Hepatocyte (in vitro differentiated cells): ENCODE results near the gene CCDC187. TPM values are rescaled to one million over a fixed set of nuclear protein-coding genes. Genes with fewer than 3 reads are reported as not detected.

Source experiments
- DNase-seq: peaks from one replicate; pipeline ENCODE4 v3.0.0-alpha.2; 2016; ENCODE audit warnings: low spot score
- H2AFZ ChIP-seq: fragments of 200-600 bp; sonication (generic); 2 replicates; pipeline ENCODE4 v1.6.0; 2016; ENCODE audit warnings: antibody characterized with exemption, mild to moderate bottlenecking
- H3K27ac ChIP-seq: fragments of 200-600 bp; sonication (generic); 2 replicates; pipeline ENCODE4 v1.5.1; 2016; ENCODE audit warnings: mild to moderate bottlenecking
- H3K27me3 ChIP-seq: fragments of 200-600 bp; sonication (generic); 2 replicates; pipeline ENCODE4 v1.6.1; 2016
- H3K36me3 ChIP-seq: fragments of 200-600 bp; sonication (generic); replicated peaks from 2 replicates; pipeline ENCODE4 v1.5.1; 2016; ENCODE audit warnings: low read depth; ENCODE audit not compliant: insufficient read depth
- H3K4me1 ChIP-seq: fragments of 200-600 bp; sonication (generic); 2 replicates; pipeline ENCODE4 v1.5.1; 2016; ENCODE audit warnings: mild to moderate bottlenecking, moderate library complexity; ENCODE audit not compliant: insufficient read depth
- H3K4me2 ChIP-seq: fragments of 200-600 bp; sonication (generic); 2 replicates; pipeline ENCODE4 v1.6.0; 2016
- H3K4me3 ChIP-seq: fragments of 200-600 bp; sonication (generic); 2 replicates; pipeline ENCODE4 v1.5.1; 2016; ENCODE audit warnings: mild to moderate bottlenecking
- H3K79me2 ChIP-seq: fragments of 200-600 bp; sonication (generic); 2 replicates; pipeline ENCODE4 v1.6.0; 2017; ENCODE audit warnings: mild to moderate bottlenecking
- H3K9me2 ChIP-seq: fragments of 200-600 bp; sonication (generic); replicated peaks from 2 replicates; pipeline ENCODE4 v1.6.0; 2017; ENCODE audit warnings: mild to moderate bottlenecking; ENCODE audit not compliant: insufficient read depth
- H3K9me3 ChIP-seq: fragments of 200-600 bp; sonication (generic); 2 replicates; pipeline ENCODE4 v1.5.1; 2016; ENCODE audit warnings: low read depth, mild to moderate bottlenecking
- H4K20me1 ChIP-seq: fragments of 200-600 bp; sonication (generic); 2 replicates; pipeline ENCODE4 v1.6.0; 2016; ENCODE audit warnings: mild to moderate bottlenecking; ENCODE audit not compliant: insufficient read depth, poor library complexity, severe bottlenecking
- EZH2 ChIP-seq: fragments of 200-600 bp; sonication (generic); IDR thresholded peaks from 2 replicates; pipeline ENCODE4 v1.6.1; 2016; ENCODE audit warnings: antibody characterized with exemption, mild to moderate bottlenecking, borderline replicate concordance
- EZH2phosphoT487 ChIP-seq: fragments of 200-600 bp; sonication (generic); IDR thresholded peaks from one replicate; pipeline ENCODE4 v1.6.1; 2018; ENCODE audit warnings: antibody characterized with exemption, mild to moderate bottlenecking, low read depth, moderate library complexity; ENCODE audit not compliant: unreplicated experiment, severe bottlenecking
- WGBS: methylation state at CpG from one replicate; pipeline ENCODE4 v1.1.6; 2016; ENCODE audit warnings: low lambda C conversion rate; ENCODE audit errors: missing lambda C conversion rate; 5-methylcytosine and 5-hydroxymethylcytosine counted together
- polyA plus RNA-seq: library from polyadenylated mRNA; unstranded; fragments of >200 nt; fragmentation: Nextera tagmentation; extraction: Ambion mirVana; gene quantifications from 2 replicates; pipeline ENCODE4 v1.2.1, GENCODE V29; 2016
- total RNA-seq: library from RNA; depleted of rRNA; stranded (reverse); fragments of >200 nt; gene quantifications from 2 replicates; pipeline ENCODE4 v1.2.3, GENCODE V29; 2014
- TF ChIP-seq, protein P1 (sequence below): fragments of 200-600 bp; sonication (generic); IDR thresholded peaks from 2 replicates; pipeline ENCODE4 v1.5.1; 2016; ENCODE audit warnings: antibody characterized with exemption, mild to moderate bottlenecking; ENCODE audit not compliant: poor library complexity

Gene CCDC187
- total and polyA plus RNA-seq, 2 experiments from 2014 or later = 0.60 to 0.75 TPM

DNA sequence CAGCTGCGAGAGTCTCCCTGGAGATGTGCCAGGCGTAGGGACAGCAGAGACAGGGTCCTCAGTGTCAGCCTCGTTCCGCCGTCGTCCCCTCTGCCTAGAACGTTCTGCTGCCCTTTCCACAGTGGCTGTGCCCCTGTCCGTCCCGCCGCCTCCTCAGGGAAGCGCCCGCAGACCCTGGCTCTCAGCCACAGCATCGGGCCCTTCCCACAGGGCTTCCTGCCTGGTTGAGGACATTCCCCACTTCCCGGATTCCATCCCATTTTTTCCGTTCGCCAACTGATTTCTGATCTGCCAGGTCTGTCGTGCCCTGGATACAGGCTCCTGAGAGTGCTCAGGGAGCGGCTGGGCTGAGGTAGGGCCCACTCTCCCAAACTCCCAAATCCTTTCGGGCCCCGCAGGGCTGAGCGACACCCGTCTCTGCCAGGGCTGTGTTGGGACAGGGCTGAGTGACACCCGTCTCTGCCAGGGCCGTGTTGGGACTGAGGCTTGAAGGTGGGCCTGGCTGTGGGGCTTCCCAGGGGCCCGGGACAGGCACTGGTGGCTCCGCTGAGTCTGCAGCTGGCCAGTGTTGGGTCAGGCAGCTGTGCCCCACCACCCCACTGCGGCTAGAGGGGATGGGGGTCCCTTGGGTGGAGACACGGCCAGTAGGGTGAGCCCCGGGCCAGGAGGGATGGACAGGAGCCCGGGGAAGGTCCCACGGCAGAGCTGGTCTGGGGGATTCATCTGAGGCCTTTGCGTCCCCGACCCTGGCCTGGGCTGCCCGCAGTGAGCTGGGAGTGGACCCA lies 43.8 kb upstream of the CCDC187 start:
- Histone ChIP-seq H3K4me1 (peaks cover 19% of the 10 kb centered on the region), H3K27ac (no peak overlapping the region), H3K9me3 (no peaks in the 10 kb centered on the region), H3K27me3 (no peaks in the 10 kb centered on the region), H3K9me2 (no peaks in the 10 kb centered on the region), H3K4me3 (no peak overlapping the region), H3K79me2 (no peaks in the 10 kb centered on the region), H3K36me3 (no peaks in the 10 kb centered on the region), H2AFZ (no peak overlapping the region), H4K20me1 (no peaks in the 10 kb centered on the region), H3K4me2 (no peak overlapping the region)
- TF ChIP-seq, protein P1, sequence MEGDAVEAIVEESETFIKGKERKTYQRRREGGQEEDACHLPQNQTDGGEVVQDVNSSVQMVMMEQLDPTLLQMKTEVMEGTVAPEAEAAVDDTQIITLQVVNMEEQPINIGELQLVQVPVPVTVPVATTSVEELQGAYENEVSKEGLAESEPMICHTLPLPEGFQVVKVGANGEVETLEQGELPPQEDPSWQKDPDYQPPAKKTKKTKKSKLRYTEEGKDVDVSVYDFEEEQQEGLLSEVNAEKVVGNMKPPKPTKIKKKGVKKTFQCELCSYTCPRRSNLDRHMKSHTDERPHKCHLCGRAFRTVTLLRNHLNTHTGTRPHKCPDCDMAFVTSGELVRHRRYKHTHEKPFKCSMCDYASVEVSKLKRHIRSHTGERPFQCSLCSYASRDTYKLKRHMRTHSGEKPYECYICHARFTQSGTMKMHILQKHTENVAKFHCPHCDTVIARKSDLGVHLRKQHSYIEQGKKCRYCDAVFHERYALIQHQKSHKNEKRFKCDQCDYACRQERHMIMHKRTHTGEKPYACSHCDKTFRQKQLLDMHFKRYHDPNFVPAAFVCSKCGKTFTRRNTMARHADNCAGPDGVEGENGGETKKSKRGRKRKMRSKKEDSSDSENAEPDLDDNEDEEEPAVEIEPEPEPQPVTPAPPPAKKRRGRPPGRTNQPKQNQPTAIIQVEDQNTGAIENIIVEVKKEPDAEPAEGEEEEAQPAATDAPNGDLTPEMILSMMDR = no peak
- TF ChIP-seq EZH2 = no peak
- TF ChIP-seq EZH2phosphoT487 = no peak
- WGBS = 86% methylated on average over 31 of the region's 34 CpGs
- no peak for DNase-seq

DNA sequence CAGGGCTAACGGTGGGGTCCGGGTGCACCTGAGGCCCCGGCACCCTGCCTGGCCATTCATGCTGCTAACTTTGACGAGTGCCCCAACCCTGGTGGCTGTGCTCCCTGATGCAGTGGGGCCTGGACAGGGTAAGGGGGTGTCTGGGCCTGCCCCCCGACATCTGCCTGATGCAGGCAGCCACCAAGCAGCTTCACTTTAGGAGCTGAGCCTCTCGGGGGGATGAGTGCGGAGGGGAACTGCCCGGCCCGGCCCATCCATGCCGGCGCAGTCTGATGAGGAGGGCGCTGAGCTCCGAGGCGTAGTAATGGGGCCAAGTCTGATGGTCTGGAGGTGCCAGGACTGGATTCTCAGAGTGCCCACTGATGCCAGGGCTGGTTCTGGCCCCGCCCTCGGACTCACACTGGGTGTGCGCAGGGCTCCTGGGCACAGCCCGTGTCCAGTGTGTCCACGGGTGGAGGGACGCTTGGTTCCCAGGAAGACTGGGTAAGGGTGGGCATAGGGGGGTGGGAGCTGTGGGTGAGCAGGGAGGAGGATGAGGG lies 43.1 kb upstream of the CCDC187 start:
- H3K4me1 ChIP-seq = peaks cover 25% of the 10 kb centered on the region
- no peaks in the 10 kb centered on the region for H3K79me2 ChIP-seq
- H3K4me3 ChIP-seq = no peak overlapping the region
- H3K36me3 ChIP-seq = no peaks in the 10 kb centered on the region
- H3K9me3 ChIP-seq = no peaks in the 10 kb centered on the region
- H3K4me2 ChIP-seq = no peak overlapping the region
- TF ChIP-seq EZH2phosphoT487 (no peak), EZH2 (no peak)
- TF ChIP-seq, protein P1 = no peak
- H3K27ac ChIP-seq = no peak overlapping the region
- 97% methylated on average over 17 of the region's 20 CpGs for WGBS
- H4K20me1 ChIP-seq = no peaks in the 10 kb centered on the region
- H3K27me3 ChIP-seq = no peaks in the 10 kb centered on the region
- no peak for DNase-seq
- no peaks in the 10 kb centered on the region for H3K9me2 ChIP-seq
- no peak overlapping the region for H2AFZ ChIP-seq

DNA sequence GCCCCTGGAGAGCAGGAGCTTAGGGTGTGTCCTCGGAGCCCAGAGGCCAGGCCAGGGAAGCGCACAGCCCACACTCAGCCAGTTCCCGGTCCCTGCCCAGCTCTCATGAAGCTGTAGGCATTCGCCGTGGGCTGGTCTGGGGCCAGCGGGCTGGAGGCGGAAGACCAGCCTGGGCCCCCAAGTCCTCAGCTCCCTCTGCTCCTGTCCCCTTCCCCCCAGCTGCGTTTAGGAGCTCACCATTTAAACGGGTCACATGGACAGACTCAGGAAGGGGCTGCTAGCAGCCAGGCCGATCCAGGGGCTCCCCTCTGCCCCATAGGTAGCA lies 42.2 kb upstream of the CCDC187 start:
- Histone ChIP-seq H3K27ac (peak overlapping the region; percentile 58), H3K4me1 (peaks cover 27% of the 10 kb centered on the region), H3K27me3 (no peaks in the 10 kb centered on the region), H3K36me3 (no peaks in the 10 kb centered on the region), H3K4me3 (no peak overlapping the region), H3K79me2 (no peaks in the 10 kb centered on the region), H4K20me1 (no peaks in the 10 kb centered on the region), H2AFZ (no peak overlapping the region), H3K9me3 (no peaks in the 10 kb centered on the region), H3K4me2 (peak overlapping the region; percentile 31), H3K9me2 (no peaks in the 10 kb centered on the region)
- no peak for DNase-seq
- WGBS = 68% methylated on average over 8 of the region's 10 CpGs
- TF ChIP-seq EZH2phosphoT487 (no peak), EZH2 (no peak)
- TF ChIP-seq, protein P1 = no peak
